Hepatocyte (in vitro differentiated cells): Measurements from ENCODE around the gene MPHOSPH8. TPM values are rescaled to one million over a fixed set of nuclear protein-coding genes. Genes with fewer than 3 reads are reported as not detected.
"Not testable (repeated sequence)": the region's sequence is repeated elsewhere in the genome, so short reads cannot be mapped to it uniquely, and the experiment has no call there.

Source experiments
- DNase-seq: peaks from one replicate; pipeline ENCODE4 v3.0.0-alpha.2; 2016; ENCODE audit warnings: low spot score
- H2AFZ ChIP-seq: fragments of 200-600 bp; sonication (generic); 2 replicates; pipeline ENCODE4 v1.6.0; 2016; ENCODE audit warnings: antibody characterized with exemption, mild to moderate bottlenecking
- H3K27ac ChIP-seq: fragments of 200-600 bp; sonication (generic); 2 replicates; pipeline ENCODE4 v1.5.1; 2016; ENCODE audit warnings: mild to moderate bottlenecking
- H3K27me3 ChIP-seq: fragments of 200-600 bp; sonication (generic); 2 replicates; pipeline ENCODE4 v1.6.1; 2016
- H3K36me3 ChIP-seq: fragments of 200-600 bp; sonication (generic); replicated peaks from 2 replicates; pipeline ENCODE4 v1.5.1; 2016; ENCODE audit warnings: low read depth; ENCODE audit not compliant: insufficient read depth
- H3K4me1 ChIP-seq: fragments of 200-600 bp; sonication (generic); 2 replicates; pipeline ENCODE4 v1.5.1; 2016; ENCODE audit warnings: mild to moderate bottlenecking, moderate library complexity; ENCODE audit not compliant: insufficient read depth
- H3K4me2 ChIP-seq: fragments of 200-600 bp; sonication (generic); 2 replicates; pipeline ENCODE4 v1.6.0; 2016
- H3K4me3 ChIP-seq: fragments of 200-600 bp; sonication (generic); 2 replicates; pipeline ENCODE4 v1.5.1; 2016; ENCODE audit warnings: mild to moderate bottlenecking
- H3K79me2 ChIP-seq: fragments of 200-600 bp; sonication (generic); 2 replicates; pipeline ENCODE4 v1.6.0; 2017; ENCODE audit warnings: mild to moderate bottlenecking
- H3K9me2 ChIP-seq: fragments of 200-600 bp; sonication (generic); replicated peaks from 2 replicates; pipeline ENCODE4 v1.6.0; 2017; ENCODE audit warnings: mild to moderate bottlenecking; ENCODE audit not compliant: insufficient read depth
- H3K9me3 ChIP-seq: fragments of 200-600 bp; sonication (generic); 2 replicates; pipeline ENCODE4 v1.5.1; 2016; ENCODE audit warnings: low read depth, mild to moderate bottlenecking
- H4K20me1 ChIP-seq: fragments of 200-600 bp; sonication (generic); 2 replicates; pipeline ENCODE4 v1.6.0; 2016; ENCODE audit warnings: mild to moderate bottlenecking; ENCODE audit not compliant: insufficient read depth, poor library complexity, severe bottlenecking
- CTCF ChIP-seq: fragments of 200-600 bp; sonication (generic); IDR thresholded peaks from 2 replicates; pipeline ENCODE4 v1.5.1; 2016; ENCODE audit warnings: antibody characterized with exemption, mild to moderate bottlenecking; ENCODE audit not compliant: poor library complexity
- EZH2 ChIP-seq: fragments of 200-600 bp; sonication (generic); IDR thresholded peaks from 2 replicates; pipeline ENCODE4 v1.6.1; 2016; ENCODE audit warnings: antibody characterized with exemption, mild to moderate bottlenecking, borderline replicate concordance
- EZH2phosphoT487 ChIP-seq: fragments of 200-600 bp; sonication (generic); IDR thresholded peaks from one replicate; pipeline ENCODE4 v1.6.1; 2018; ENCODE audit warnings: antibody characterized with exemption, mild to moderate bottlenecking, low read depth, moderate library complexity; ENCODE audit not compliant: unreplicated experiment, severe bottlenecking
- WGBS: methylation state at CpG from one replicate; pipeline ENCODE4 v1.1.6; 2016; ENCODE audit warnings: low lambda C conversion rate; ENCODE audit errors: missing lambda C conversion rate; 5-methylcytosine and 5-hydroxymethylcytosine counted together
- polyA plus RNA-seq: library from polyadenylated mRNA; unstranded; fragments of >200 nt; fragmentation: Nextera tagmentation; extraction: Ambion mirVana; gene quantifications from 2 replicates; pipeline ENCODE4 v1.2.1, GENCODE V29; 2016
- total RNA-seq: library from RNA; depleted of rRNA; stranded (reverse); fragments of >200 nt; gene quantifications from 2 replicates; pipeline ENCODE4 v1.2.3, GENCODE V29; 2014

Gene MPHOSPH8
- total and polyA plus RNA-seq, 2 experiments from 2014 or later: 12.8 to 17.5 TPM

GRCh38 chr13:19680751-19681150 lies 47.3 kb downstream of the MPHOSPH8 start:
- no peaks in the 10 kb centered on the region for H4K20me1 ChIP-seq
- H2AFZ ChIP-seq: no peak overlapping the region
- no peaks in the 10 kb centered on the region for H3K79me2 ChIP-seq
- no peaks in the 10 kb centered on the region for H3K9me2 ChIP-seq
- 82% methylated on average over 7 of the region's 7 CpGs for WGBS
- no peak overlapping the region for H3K4me2 ChIP-seq
- no peak overlapping the region for H3K4me3 ChIP-seq
- no peaks in the 10 kb centered on the region for H3K9me3 ChIP-seq
- no peak for TF ChIP-seq EZH2phosphoT487
- no peak for TF ChIP-seq EZH2
- TF ChIP-seq CTCF: no peak
- H3K27me3 ChIP-seq: no peaks in the 10 kb centered on the region
- no peak for DNase-seq
- no peaks in the 10 kb centered on the region for H3K4me1 ChIP-seq
- no peak overlapping the region for H3K27ac ChIP-seq
- no peaks in the 10 kb centered on the region for H3K36me3 ChIP-seq

GRCh38 chr13:19681517-19681916 lies 48.1 kb downstream of the MPHOSPH8 start:
- Histone ChIP-seq H3K27ac (no peak overlapping the region), H3K4me2 (no peak overlapping the region), H3K9me2 (no peaks in the 10 kb centered on the region), H3K4me3 (no peak overlapping the region), H3K27me3 (no peaks in the 10 kb centered on the region), H3K79me2 (no peaks in the 10 kb centered on the region), H3K36me3 (no peaks in the 10 kb centered on the region), H3K9me3 (no peaks in the 10 kb centered on the region), H4K20me1 (no peaks in the 10 kb centered on the region), H2AFZ (no peak overlapping the region), H3K4me1 (no peaks in the 10 kb centered on the region)
- WGBS: 74% methylated on average over 2 of the region's 2 CpGs
- TF ChIP-seq EZH2phosphoT487 (no peak), EZH2 (no peak), CTCF (no peak)
- no peak for DNase-seq

- 54% methylated on average over 5 of the region's 5 CpGs for WGBS
- H3K4me1 ChIP-seq: no peaks in the 10 kb centered on the region
- TF ChIP-seq EZH2: no peak
- no peak for TF ChIP-seq EZH2phosphoT487
- no peak for TF ChIP-seq CTCF
- H3K9me3 ChIP-seq: no peaks in the 10 kb centered on the region
- no peak overlapping the region for H2AFZ ChIP-seq
- H4K20me1 ChIP-seq: no peaks in the 10 kb centered on the region
- H3K27ac ChIP-seq: peak overlapping the region; percentile 30
- no peak overlapping the region for H3K4me2 ChIP-seq
- DNase-seq: peak; percentile 58
- H3K36me3 ChIP-seq: no peaks in the 10 kb centered on the region
- H3K4me3 ChIP-seq: no peak overlapping the region
- no peaks in the 10 kb centered on the region for H3K79me2 ChIP-seq
- H3K27me3 ChIP-seq: no peaks in the 10 kb centered on the region
- no peaks in the 10 kb centered on the region for H3K9me2 ChIP-seq
These were observed 51.6 kb downstream of the MPHOSPH8 start for GRCh38 chr13:19685034-19685433.

- no peaks in the 10 kb centered on the region for H3K4me1 ChIP-seq
- H3K27ac ChIP-seq: peak overlapping the region; percentile 30
- H3K27me3 ChIP-seq: no peaks in the 10 kb centered on the region
- TF ChIP-seq EZH2 (no peak), CTCF (no peak), EZH2phosphoT487 (no peak)
- H3K36me3 ChIP-seq: no peaks in the 10 kb centered on the region
- no peaks in the 10 kb centered on the region for H3K79me2 ChIP-seq
- no peaks in the 10 kb centered on the region for H3K9me2 ChIP-seq
- H3K4me3 ChIP-seq: no peak overlapping the region
- DNase-seq: no peak
- H3K4me2 ChIP-seq: no peak overlapping the region
- no peak overlapping the region for H2AFZ ChIP-seq
- no peaks in the 10 kb centered on the region for H3K9me3 ChIP-seq
- no peaks in the 10 kb centered on the region for H4K20me1 ChIP-seq
These were observed 52.0 kb downstream of the MPHOSPH8 start for GRCh38 chr13:19685437-19685836.

- H3K27me3 ChIP-seq, H3K9me2 ChIP-seq, H2AFZ ChIP-seq, H3K9me3 ChIP-seq, H3K4me3 ChIP-seq, H3K36me3 ChIP-seq, H3K27ac ChIP-seq, H3K4me1 ChIP-seq, H3K4me2 ChIP-seq, H3K79me2 ChIP-seq, H4K20me1 ChIP-seq, DNase-seq: not testable (repeated sequence)
- 92% methylated on average over 8 of the region's 8 CpGs for WGBS
These were observed 58.0 kb downstream of the MPHOSPH8 start for GRCh38 chr13:19691447-19691846.
